ENCODE results near the gene TRMT112. TPM values are rescaled to one million over a fixed set of nuclear protein-coding genes. Genes with fewer than 3 reads are reported as not detected.

Gene TRMT112
- total RNA-seq, 1 experiment from 2014 or later, result 328 TPM

DNA sequence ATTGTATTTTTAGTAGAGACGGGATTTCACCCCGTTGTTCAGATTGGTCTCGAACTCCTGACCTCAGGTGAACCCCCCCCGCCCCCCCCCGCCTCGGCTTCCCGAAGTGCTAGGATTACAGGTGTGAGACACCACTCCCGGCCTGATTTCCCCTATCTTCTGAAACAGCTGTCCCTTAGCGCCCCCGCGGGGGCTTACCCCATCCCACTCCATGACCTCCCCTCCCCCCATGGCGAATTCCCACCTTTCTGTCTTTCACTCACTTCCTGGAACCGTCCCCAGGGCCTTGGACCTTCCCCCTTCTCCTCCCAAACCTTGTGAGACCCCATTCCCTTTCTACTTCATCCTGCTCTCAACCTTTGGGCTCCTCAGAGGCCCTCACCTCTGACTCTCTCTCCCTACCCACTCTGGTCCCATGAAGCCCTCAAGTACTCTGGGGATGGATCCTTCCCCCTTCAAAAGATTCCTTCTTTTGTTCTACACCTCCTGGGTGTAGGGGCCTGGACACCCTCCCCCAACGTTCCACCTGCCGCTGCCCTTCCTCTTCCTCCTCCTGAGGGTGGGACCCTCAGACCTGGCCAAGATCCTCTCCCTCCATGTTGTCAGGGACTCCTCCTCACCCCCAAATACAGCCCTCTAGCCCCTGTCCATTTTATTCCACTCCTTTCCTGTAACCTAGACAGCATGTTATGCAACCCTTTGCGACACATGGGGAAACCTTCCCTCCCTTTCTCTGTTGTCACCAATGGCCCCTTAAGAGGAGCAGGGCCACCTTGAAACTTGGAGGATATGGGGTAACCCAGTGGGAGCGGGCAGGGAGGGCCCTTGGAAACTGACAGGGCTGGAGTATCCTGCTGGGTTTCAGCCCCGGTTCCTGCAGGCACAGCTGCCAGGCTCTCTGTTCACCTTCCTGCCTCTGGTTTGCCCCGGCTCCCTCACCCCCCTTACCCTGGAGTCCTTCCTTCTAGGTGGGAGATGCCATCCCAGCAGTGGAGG is 1.7 kb upstream of the TRMT112 start:
- Histone ChIP-seq H3K27me3 (ENCODE audit: insufficient read depth, low read length) (no peaks in the 10 kb centered on the region), H4K20me1 (ENCODE audit: insufficient read depth) (no peaks in the 10 kb centered on the region), H3K79me2 (ENCODE audit: insufficient read depth, low read length) (peaks cover 33% of the 10 kb centered on the region), H3K36me3 (ENCODE audit: control insufficient read depth in 1 of 2, insufficient read depth in 2 of 2, low read length in 2 of 2) (peaks cover 7 to 22% of the 10 kb centered on the region in 2 experiments; a peak in 2 of 4 replicates), H3K9me2 (ENCODE audit: insufficient read depth) (no peaks in the 10 kb centered on the region), H3K9me3 (ENCODE audit: control insufficient read depth in 1 of 2, insufficient read depth in 1 of 2, low read depth in 1 of 2, low read length in 2 of 2) (no peaks in the 10 kb centered on the region), H3K4me3 (replicated peaks in 1 of 2; ENCODE audit: low read depth in 1 of 2, low read length in 2 of 2) (peak overlapping the region; percentile 80 to 84), H3K4me1 (ENCODE audit: control insufficient read depth in 1 of 2, insufficient read depth in 2 of 2, low read length in 2 of 2) (peaks cover 22 to 64% of the 10 kb centered on the region in 2 experiments), H3K4me2 (ENCODE audit: low read length) (peak overlapping the region; percentile 77), H3K9ac (ENCODE audit: low read length) (peak overlapping the region; percentile 89), H3K27ac (ENCODE audit: low read depth, low read length) (peak overlapping the region; percentile 83), H2AFZ (ENCODE audit: low read depth, low read length, poor library complexity, severe bottlenecking) (no peak overlapping the region)
- intact Hi-C loops (cut with micrococcal nuclease), result no loop called here
- CTCF ChIA-PET, result interaction anchor here (1.2 to 3.7 kb wide), 6 partner anchors 13 to 53 kb away, joined by 3 to 92 read pairs (median 32); partner anchors contain the start of gene ESRRA
- POLR2A ChIA-PET, result interaction anchor here (0.6 to 3.0 kb wide), 7 partner anchors 8 to 69 kb away, joined by 3 to 77 read pairs (median 16); partner anchors contain the start of gene ESRRA
- ATAC-seq (no peak), DNase-seq (ENCODE audit: low read depth, low spot score) (no peak)
- TF ChIP-seq EGR1 (IDR thresholded peaks at IDR 0.05; ENCODE audit: low read depth) (no peak), EZH2phosphoT487 (IDR thresholded peaks at IDR 0.05; ENCODE audit: borderline replicate concordance) (no peak), TCF7L2 (IDR thresholded peaks at IDR 0.05; ENCODE audit: borderline replicate concordance, extremely low read depth, insufficient read depth, insufficient read length) (no peak), SIN3A (IDR thresholded peaks at IDR 0.05; ENCODE audit: low read depth) (no peak), EZH2 (IDR thresholded peaks at IDR 0.05) (no peak), YY1 (IDR thresholded peaks at IDR 0.05; ENCODE audit: extremely low read depth, insufficient replicate concordance, low read depth, low read length) (no peak), SRF (IDR thresholded peaks at IDR 0.05; ENCODE audit: low read depth) (no peak), FOSL1 (IDR thresholded peaks at IDR 0.05; ENCODE audit: low read depth) (no peak), CEBPB (IDR thresholded peaks at IDR 0.05; ENCODE audit: low read depth) (no peak), ZFX (IDR thresholded peaks at IDR 0.05) (no peak), POLR2A (IDR thresholded peaks at IDR 0.05; ENCODE audit: borderline replicate concordance, extremely low read depth, insufficient read depth, insufficient read length) (no peak), ELF1 (IDR thresholded peaks at IDR 0.05; ENCODE audit: borderline replicate concordance, low read depth) (no peak), JUND (IDR thresholded peaks at IDR 0.05) (no peak)
- TF ChIP-seq, protein P1, sequence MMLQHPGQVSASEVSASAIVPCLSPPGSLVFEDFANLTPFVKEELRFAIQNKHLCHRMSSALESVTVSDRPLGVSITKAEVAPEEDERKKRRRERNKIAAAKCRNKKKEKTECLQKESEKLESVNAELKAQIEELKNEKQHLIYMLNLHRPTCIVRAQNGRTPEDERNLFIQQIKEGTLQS (IDR thresholded peaks at IDR 0.05), result no peak
- TF ChIP-seq, protein P2, sequence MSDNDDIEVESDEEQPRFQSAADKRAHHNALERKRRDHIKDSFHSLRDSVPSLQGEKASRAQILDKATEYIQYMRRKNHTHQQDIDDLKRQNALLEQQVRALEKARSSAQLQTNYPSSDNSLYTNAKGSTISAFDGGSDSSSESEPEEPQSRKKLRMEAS (IDR thresholded peaks at IDR 0.05), result no peak
- TF ChIP-seq, protein P3, sequence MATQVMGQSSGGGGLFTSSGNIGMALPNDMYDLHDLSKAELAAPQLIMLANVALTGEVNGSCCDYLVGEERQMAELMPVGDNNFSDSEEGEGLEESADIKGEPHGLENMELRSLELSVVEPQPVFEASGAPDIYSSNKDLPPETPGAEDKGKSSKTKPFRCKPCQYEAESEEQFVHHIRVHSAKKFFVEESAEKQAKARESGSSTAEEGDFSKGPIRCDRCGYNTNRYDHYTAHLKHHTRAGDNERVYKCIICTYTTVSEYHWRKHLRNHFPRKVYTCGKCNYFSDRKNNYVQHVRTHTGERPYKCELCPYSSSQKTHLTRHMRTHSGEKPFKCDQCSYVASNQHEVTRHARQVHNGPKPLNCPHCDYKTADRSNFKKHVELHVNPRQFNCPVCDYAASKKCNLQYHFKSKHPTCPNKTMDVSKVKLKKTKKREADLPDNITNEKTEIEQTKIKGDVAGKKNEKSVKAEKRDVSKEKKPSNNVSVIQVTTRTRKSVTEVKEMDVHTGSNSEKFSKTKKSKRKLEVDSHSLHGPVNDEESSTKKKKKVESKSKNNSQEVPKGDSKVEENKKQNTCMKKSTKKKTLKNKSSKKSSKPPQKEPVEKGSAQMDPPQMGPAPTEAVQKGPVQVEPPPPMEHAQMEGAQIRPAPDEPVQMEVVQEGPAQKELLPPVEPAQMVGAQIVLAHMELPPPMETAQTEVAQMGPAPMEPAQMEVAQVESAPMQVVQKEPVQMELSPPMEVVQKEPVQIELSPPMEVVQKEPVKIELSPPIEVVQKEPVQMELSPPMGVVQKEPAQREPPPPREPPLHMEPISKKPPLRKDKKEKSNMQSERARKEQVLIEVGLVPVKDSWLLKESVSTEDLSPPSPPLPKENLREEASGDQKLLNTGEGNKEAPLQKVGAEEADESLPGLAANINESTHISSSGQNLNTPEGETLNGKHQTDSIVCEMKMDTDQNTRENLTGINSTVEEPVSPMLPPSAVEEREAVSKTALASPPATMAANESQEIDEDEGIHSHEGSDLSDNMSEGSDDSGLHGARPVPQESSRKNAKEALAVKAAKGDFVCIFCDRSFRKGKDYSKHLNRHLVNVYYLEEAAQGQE (IDR thresholded peaks at IDR 0.05; ENCODE audit: low read depth), result no peak
- no TSS peak for BruUV-seq (replicated peaks)
- RAD21 ChIA-PET (ENCODE audit: low non-redundant PET in 1 of 2, low total read pairs in 2 of 2, uncharacterized antibody in 2 of 2, unreplicated experiment in 2 of 2), result interaction anchor here in 1 of 2 experiments (1.4 to 2.6 kb wide), 2 partner anchors 23 to 37 kb away, joined by 6 to 29 read pairs; no protein-coding TSS in a partner anchor

Measured in HCT116 (cell line).